ENCODE measurements around the gene C22orf39. TPM values are rescaled to one million over a fixed set of nuclear protein-coding genes. Genes with fewer than 3 reads are reported as not detected.
A peak's percentile ranks its signal among the peaks of the same experiment; 100 is the strongest.

The C22orf39 gene
- total RNA-seq, 1 experiment from 2014 or later, result 26.5 TPM

DNA sequence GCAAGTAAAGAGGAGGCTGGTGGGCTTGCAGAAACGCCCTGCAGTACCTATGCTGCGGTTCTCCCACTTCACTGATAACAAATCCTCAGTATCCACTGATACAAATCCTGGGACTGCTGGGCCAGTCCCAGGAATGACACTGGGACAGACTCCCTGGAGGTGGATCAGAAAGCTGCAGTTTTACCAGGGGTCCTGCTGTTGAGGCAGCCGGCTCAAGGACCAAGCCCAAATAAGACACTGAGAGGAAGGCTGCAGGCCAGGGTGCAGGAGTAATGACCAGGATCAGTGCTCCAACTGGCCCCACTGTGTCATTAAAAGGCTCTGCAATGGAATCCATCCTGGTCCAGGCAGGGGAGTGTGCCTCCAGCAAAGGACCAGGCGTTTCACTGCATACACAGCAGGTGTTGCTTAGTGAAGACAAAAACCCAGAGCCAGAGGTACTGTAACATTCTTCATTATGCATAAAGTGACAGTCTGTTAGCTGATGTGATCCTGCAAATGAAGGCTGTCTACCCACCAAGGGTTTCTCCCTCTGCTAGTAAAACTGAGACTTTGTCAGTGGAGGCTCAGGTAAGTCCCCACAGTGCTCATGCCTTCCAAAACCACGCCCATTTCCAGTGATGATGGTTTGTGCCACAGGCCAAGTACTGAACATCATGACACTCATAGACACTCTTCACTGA, 1.4 kb upstream of the C22orf39 start:
- no peaks in the 10 kb centered on the region for H3K9me3 Mint-ChIP-seq
- DNase-seq (ENCODE audit: low spot score) (no peak), ATAC-seq (no peak)
- ChIA-PET POLR2A (interaction anchor here (0.6 kb wide), 1 partner anchor 185 kb away, joined by 3 read pairs; no protein-coding TSS in a partner anchor), CTCF (interaction anchor here (1.5 to 2.8 kb wide), 2 partner anchors 25 to 270 kb away, joined by 6 to 12 read pairs; partner anchors contain the start of gene SLC25A1)
- peaks cover 8% of the 10 kb centered on the region for H3K27me3 Mint-ChIP-seq (ENCODE audit: low read depth)
- peak overlapping the region; percentile 92 for H3K4me3 Mint-ChIP-seq
- no peak overlapping the region; the same call in 1 of the 2 replicates for H3K27ac Mint-ChIP-seq
- peaks cover 32% of the 10 kb centered on the region for H3K36me3 Mint-ChIP-seq
- TF ChIP-seq, protein P1, sequence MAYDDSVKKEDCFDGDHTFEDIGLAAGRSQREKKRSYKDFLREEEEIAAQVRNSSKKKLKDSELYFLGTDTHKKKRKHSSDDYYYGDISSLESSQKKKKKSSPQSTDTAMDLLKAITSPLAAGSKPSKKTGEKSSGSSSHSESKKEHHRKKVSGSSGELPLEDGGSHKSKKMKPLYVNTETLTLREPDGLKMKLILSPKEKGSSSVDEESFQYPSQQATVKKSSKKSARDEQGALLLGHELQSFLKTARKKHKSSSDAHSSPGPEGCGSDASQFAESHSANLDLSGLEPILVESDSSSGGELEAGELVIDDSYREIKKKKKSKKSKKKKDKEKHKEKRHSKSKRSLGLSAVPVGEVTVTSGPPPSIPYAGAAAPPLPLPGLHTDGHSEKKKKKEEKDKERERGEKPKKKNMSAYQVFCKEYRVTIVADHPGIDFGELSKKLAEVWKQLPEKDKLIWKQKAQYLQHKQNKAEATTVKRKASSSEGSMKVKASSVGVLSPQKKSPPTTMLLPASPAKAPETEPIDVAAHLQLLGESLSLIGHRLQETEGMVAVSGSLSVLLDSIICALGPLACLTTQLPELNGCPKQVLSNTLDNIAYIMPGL (CRISPR knock-in tag; IDR thresholded peaks at IDR 0.05), result no peak
- TF ChIP-seq RORB (CRISPR knock-in tag; IDR thresholded peaks at IDR 0.05), result no peak
- TF ChIP-seq, protein P2, sequence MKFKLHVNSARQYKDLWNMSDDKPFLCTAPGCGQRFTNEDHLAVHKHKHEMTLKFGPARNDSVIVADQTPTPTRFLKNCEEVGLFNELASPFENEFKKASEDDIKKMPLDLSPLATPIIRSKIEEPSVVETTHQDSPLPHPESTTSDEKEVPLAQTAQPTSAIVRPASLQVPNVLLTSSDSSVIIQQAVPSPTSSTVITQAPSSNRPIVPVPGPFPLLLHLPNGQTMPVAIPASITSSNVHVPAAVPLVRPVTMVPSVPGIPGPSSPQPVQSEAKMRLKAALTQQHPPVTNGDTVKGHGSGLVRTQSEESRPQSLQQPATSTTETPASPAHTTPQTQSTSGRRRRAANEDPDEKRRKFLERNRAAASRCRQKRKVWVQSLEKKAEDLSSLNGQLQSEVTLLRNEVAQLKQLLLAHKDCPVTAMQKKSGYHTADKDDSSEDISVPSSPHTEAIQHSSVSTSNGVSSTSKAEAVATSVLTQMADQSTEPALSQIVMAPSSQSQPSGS (CRISPR knock-in tag; IDR thresholded peaks at IDR 0.05; ENCODE audit: borderline replicate concordance, low read depth), result no peak
- TF ChIP-seq ZNF232 (CRISPR knock-in tag; IDR thresholded peaks at IDR 0.05), result no peak
- TF ChIP-seq NR2C2 (CRISPR knock-in tag; IDR thresholded peaks at IDR 0.05), result no peak
- no peak for TF ChIP-seq NFYB (CRISPR knock-in tag; conservative IDR thresholded peaks at IDR 0.05; ENCODE audit: low read depth)
- no peak for TF ChIP-seq IRF2 (CRISPR knock-in tag; IDR thresholded peaks at IDR 0.05; ENCODE audit: borderline replicate concordance, low read depth)
- TF ChIP-seq NFATC4 (CRISPR knock-in tag; IDR thresholded peaks at IDR 0.05), result no peak
- peaks cover 16% of the 10 kb centered on the region for H3K4me1 Mint-ChIP-seq

DNA sequence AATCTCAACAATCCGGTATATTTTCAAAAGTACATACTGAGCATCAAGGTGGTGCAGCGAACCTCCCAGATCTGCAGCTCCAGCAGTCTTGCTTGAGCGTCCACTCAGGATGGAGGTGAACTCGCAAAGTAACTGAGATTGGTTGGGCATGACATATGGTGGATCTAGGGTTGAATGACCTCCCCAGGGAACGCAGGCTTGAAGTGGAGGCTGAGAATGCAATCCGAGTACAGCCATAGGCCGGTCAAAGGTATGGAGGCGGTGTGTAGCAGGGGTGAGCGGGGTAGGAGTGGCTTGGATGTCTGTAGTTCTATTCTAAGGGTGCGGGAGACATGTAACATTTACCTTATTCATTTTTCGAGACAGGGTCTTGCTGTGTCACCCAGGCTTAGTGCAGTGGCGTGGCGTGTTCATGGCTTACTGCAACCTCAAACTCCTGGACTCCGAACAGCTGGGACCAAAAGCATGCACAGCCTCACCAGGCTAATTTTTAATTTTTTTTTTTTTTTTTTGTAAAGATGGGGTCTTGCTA, 631 bp upstream of the C22orf39 start:
- TF ChIP-seq EMX1 (CRISPR knock-in tag; IDR thresholded peaks at IDR 0.05) (0 out of 2 replicates have a peak, but pooled peaks have one; percentile 23), JUN (CRISPR knock-in tag; IDR thresholded peaks at IDR 0.05) (no peak)
- no peaks in the 10 kb centered on the region for H3K9me3 Mint-ChIP-seq
- no peak for DNase-seq (ENCODE audit: low spot score)
- ATAC-seq, result peak; percentile 34
- peaks cover 16% of the 10 kb centered on the region for H3K4me1 Mint-ChIP-seq
- H3K27ac Mint-ChIP-seq, result peak overlapping the region; percentile 96
- peak overlapping the region; percentile 92 for H3K4me3 Mint-ChIP-seq
- H3K36me3 Mint-ChIP-seq, result peaks cover 30% of the 10 kb centered on the region
- peaks cover 8% of the 10 kb centered on the region for H3K27me3 Mint-ChIP-seq (ENCODE audit: low read depth)
- ChIA-PET POLR2A (interaction anchor here (0.6 to 2.0 kb wide), 3 partner anchors 17 to 184 kb away, joined by 3 to 13 read pairs (median 4); partner anchors contain the start of genes CDC45, HIRA and MRPL40), CTCF (interaction anchor here (0.6 to 2.8 kb wide), 4 partner anchors 11 to 269 kb away, joined by 3 to 12 read pairs (median 5); partner anchors contain the start of gene SLC25A1)

DNA sequence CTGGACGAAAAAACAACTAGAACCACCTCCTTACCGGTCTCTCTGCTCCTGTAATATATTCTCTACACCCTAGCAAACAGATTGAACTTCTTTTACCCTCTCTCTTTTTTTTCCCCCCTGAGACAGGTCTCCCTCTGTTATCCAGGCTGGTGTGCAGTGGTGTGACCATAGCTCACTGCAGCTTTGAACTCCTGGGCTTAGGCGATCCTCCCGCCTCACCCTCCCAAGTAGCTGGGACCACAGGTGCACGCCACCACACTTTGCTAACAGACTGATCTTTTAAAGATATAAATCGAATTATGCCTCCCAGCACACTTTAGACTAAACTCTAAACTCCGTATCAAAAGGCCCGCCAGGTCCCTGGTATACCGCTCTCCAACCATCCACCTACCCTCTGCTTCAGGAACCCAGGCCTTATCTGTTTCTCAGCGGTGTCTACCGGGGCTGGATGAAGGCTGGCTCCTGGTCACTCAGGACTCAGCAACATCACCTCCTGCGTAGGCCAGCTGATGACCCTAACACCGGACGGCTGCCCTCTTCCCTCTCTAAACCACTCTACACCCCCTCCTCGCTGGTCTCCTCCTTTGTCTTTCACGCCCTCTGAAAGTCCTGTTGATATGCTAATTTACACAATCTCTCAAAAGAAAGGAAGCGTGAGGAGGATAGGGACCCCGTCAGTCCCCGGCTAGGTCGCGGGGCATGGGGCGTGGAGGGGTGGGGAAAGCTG, 745 bp downstream of the C22orf39 start:
- DNase-seq (ENCODE audit: low spot score), result no peak
- peak overlapping the region; percentile 92 for H3K4me3 Mint-ChIP-seq
- peaks cover 8% of the 10 kb centered on the region for H3K27me3 Mint-ChIP-seq (ENCODE audit: low read depth)
- peaks cover 16% of the 10 kb centered on the region for H3K4me1 Mint-ChIP-seq
- peak; percentile 65 for ATAC-seq
- no peaks in the 10 kb centered on the region for H3K9me3 Mint-ChIP-seq
- ChIA-PET POLR2A (interaction anchor here (1.2 to 2.0 kb wide), 3 partner anchors 15 to 267 kb away, joined by 4 to 13 read pairs (median 4); partner anchors contain the start of genes CDC45, HIRA and MRPL40), CTCF (interaction anchor here (0.8 to 2.8 kb wide), 4 partner anchors 16 to 183 kb away, joined by 3 to 12 read pairs (median 3); no protein-coding TSS in a partner anchor)
- H3K27ac Mint-ChIP-seq, result peak overlapping the region; percentile 96
- peaks cover 29% of the 10 kb centered on the region for H3K36me3 Mint-ChIP-seq
- TF ChIP-seq, protein P3, sequence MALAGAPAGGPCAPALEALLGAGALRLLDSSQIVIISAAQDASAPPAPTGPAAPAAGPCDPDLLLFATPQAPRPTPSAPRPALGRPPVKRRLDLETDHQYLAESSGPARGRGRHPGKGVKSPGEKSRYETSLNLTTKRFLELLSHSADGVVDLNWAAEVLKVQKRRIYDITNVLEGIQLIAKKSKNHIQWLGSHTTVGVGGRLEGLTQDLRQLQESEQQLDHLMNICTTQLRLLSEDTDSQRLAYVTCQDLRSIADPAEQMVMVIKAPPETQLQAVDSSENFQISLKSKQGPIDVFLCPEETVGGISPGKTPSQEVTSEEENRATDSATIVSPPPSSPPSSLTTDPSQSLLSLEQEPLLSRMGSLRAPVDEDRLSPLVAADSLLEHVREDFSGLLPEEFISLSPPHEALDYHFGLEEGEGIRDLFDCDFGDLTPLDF (CRISPR knock-in tag; IDR thresholded peaks at IDR 0.05), result no peak
- no peak for TF ChIP-seq NR2C2 (CRISPR knock-in tag; IDR thresholded peaks at IDR 0.05)
- TF ChIP-seq, protein P4, sequence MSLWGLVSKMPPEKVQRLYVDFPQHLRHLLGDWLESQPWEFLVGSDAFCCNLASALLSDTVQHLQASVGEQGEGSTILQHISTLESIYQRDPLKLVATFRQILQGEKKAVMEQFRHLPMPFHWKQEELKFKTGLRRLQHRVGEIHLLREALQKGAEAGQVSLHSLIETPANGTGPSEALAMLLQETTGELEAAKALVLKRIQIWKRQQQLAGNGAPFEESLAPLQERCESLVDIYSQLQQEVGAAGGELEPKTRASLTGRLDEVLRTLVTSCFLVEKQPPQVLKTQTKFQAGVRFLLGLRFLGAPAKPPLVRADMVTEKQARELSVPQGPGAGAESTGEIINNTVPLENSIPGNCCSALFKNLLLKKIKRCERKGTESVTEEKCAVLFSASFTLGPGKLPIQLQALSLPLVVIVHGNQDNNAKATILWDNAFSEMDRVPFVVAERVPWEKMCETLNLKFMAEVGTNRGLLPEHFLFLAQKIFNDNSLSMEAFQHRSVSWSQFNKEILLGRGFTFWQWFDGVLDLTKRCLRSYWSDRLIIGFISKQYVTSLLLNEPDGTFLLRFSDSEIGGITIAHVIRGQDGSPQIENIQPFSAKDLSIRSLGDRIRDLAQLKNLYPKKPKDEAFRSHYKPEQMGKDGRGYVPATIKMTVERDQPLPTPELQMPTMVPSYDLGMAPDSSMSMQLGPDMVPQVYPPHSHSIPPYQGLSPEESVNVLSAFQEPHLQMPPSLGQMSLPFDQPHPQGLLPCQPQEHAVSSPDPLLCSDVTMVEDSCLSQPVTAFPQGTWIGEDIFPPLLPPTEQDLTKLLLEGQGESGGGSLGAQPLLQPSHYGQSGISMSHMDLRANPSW (CRISPR knock-in tag; conservative IDR thresholded peaks at IDR 0.05; ENCODE audit: low read depth), result no peak
- TF ChIP-seq, protein P5, sequence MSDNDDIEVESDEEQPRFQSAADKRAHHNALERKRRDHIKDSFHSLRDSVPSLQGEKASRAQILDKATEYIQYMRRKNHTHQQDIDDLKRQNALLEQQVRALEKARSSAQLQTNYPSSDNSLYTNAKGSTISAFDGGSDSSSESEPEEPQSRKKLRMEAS (CRISPR knock-in tag; IDR thresholded peaks at IDR 0.05), result no peak
- TF ChIP-seq, protein P6, sequence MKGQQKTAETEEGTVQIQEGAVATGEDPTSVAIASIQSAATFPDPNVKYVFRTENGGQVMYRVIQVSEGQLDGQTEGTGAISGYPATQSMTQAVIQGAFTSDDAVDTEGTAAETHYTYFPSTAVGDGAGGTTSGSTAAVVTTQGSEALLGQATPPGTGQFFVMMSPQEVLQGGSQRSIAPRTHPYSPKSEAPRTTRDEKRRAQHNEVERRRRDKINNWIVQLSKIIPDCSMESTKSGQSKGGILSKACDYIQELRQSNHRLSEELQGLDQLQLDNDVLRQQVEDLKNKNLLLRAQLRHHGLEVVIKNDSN (CRISPR knock-in tag; IDR thresholded peaks at IDR 0.05), result no peak
- TF ChIP-seq, protein P7, sequence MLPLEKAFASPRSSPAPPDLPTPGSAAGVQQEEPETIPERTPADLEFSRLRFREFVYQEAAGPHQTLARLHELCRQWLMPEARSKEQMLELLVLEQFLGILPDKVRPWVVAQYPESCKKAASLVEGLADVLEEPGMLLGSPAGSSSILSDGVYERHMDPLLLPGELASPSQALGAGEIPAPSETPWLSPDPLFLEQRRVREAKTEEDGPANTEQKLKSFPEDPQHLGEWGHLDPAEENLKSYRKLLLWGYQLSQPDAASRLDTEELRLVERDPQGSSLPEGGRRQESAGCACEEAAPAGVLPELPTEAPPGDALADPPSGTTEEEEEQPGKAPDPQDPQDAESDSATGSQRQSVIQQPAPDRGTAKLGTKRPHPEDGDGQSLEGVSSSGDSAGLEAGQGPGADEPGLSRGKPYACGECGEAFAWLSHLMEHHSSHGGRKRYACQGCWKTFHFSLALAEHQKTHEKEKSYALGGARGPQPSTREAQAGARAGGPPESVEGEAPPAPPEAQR (CRISPR knock-in tag; IDR thresholded peaks at IDR 0.05), result no peak
- TF ChIP-seq GTF2I (CRISPR knock-in tag; conservative IDR thresholded peaks at IDR 0.05), result no peak
- no peak for TF ChIP-seq IRF2 (CRISPR knock-in tag; IDR thresholded peaks at IDR 0.05; ENCODE audit: borderline replicate concordance, low read depth)
- TF ChIP-seq ZBTB21 (CRISPR knock-in tag; IDR thresholded peaks at IDR 0.05; ENCODE audit: borderline replicate concordance), result no peak
- TF ChIP-seq ZNF423 (CRISPR knock-in tag; IDR thresholded peaks at IDR 0.05), result no peak
